Memory B cell (primary cell): ENCODE data around the gene RMRP.

ENCODE experiments used
- ATAC-seq: fragments of 150-1000 bp; cut with Tn5 transposase; 2 replicates; pipeline ENCODE4 v1.10.0; 2021; ENCODE audit warnings: low read depth, mild to moderate bottlenecking, moderate library complexity
- DNase-seq, 2 donors: peaks; one replicate each; pipeline ENCODE4 v3.0.0; 2022; ENCODE audit warnings: low spot score in 2 of 2
- H3K27ac Mint-ChIP-seq: one replicate; pipeline ENCODE4 v1.8.0; 2022; ENCODE audit warnings: mild to moderate bottlenecking, moderate library complexity, mixed read lengths
- H3K27me3 Mint-ChIP-seq: one replicate; pipeline ENCODE4 v1.8.0; 2022; ENCODE audit warnings: mixed read lengths
- H3K36me3 Mint-ChIP-seq: one replicate; pipeline ENCODE4 v1.8.0; 2022; ENCODE audit warnings: mild to moderate bottlenecking, mixed read lengths
- H3K4me1 Mint-ChIP-seq: one replicate; pipeline ENCODE4 v1.8.0; 2022; ENCODE audit warnings: mixed read lengths
- H3K4me3 Mint-ChIP-seq: one replicate; pipeline ENCODE4 v1.8.0; 2022; ENCODE audit warnings: mild to moderate bottlenecking, moderate library complexity, mixed read lengths
- H3K9me3 Mint-ChIP-seq: one replicate; pipeline ENCODE4 v1.8.0; 2022; ENCODE audit warnings: mixed read lengths

The RMRP gene

GRCh38 chr9:35681341-35682002, 23.7 kb upstream of the RMRP start:
- Mint-ChIP-seq H3K27ac (peak overlapping the region; percentile 64), H3K27me3 (peaks cover under 1% of the 10 kb centered on the region), H3K9me3 (no peaks in the 10 kb centered on the region), H3K4me1 (peaks cover 34% of the 10 kb centered on the region), H3K4me3 (peak overlapping the region; percentile 64), H3K36me3 (no peaks in the 10 kb centered on the region)
- no peak for ATAC-seq
- no peak for DNase-seq

DNA sequence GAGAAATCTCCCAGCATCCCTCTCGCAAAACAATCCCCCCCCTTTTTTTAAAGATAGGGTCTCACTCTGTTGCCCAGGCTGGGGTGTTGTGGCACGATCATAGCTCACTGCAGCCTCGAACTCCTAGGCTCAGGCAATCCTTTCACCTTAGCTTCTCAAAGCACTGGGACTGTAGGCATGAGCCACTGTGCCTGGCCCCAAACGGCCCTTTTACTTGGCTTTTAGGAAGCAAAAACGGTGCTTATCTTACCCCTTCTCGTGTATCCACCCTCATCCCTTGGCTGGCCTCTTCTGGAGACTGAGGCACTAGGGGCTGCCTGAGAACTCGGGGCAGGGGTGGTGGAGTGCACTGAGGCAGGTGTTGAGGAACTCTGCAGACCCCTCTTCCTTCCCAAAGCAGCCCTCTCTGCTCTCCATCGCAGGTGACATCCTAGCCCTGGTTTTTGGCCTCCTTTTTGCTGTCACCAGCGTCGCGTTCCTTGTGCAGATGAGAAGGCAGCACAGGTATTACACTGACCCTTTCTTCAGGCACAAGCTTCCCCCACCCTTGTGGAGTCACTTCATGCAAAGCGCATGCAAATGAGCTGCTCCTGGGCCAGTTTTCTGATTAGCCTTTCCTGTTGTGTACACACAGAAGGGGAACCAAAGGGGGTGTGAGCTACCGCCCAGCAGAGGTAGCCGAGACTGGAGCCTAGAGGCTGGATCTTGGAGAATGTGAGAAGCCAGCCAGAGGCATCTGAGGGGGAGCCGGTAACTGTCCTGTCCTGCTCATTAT, 22.7 kb upstream of the RMRP start:
- peak overlapping the region; percentile 82 for H3K27ac Mint-ChIP-seq
- H3K9me3 Mint-ChIP-seq, result no peaks in the 10 kb centered on the region
- peak overlapping the region; percentile 61 for H3K4me3 Mint-ChIP-seq
- ATAC-seq (peak; percentile 87), DNase-seq (no peak)
- peaks cover 37% of the 10 kb centered on the region for H3K4me1 Mint-ChIP-seq
- peaks cover 3% of the 10 kb centered on the region for H3K27me3 Mint-ChIP-seq
- H3K36me3 Mint-ChIP-seq, result no peaks in the 10 kb centered on the region

- H3K27me3 Mint-ChIP-seq, result peaks cover 3% of the 10 kb centered on the region
- ATAC-seq (no peak), DNase-seq (no peak)
- H3K36me3 Mint-ChIP-seq, result no peaks in the 10 kb centered on the region
- H3K4me3 Mint-ChIP-seq, result peak overlapping the region; percentile 61
- no peak overlapping the region for H3K27ac Mint-ChIP-seq
- H3K9me3 Mint-ChIP-seq, result no peaks in the 10 kb centered on the region
- H3K4me1 Mint-ChIP-seq, result peaks cover 37% of the 10 kb centered on the region
Observed at GRCh38 chr9:35679766-35680330, 22.0 kb upstream of the RMRP start.

DNA sequence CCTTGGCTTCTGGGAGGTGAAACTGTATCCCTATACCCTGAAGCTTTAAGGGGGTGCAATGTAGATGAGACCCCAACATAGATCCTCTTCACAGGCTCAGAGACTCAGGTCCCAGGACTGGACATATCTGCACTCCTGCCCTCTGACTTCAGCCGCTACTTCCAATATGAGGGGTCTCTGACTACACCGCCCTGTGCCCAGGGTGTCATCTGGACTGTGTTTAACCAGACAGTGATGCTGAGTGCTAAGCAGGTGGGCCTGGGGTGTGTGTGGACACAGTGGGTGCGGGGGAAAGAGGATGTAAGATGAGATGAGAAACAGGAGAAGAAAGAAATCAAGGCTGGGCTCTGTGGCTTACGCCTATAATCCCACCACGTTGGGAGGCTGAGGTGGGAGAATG, 21.3 kb upstream of the RMRP start:
- Mint-ChIP-seq H3K27me3 (peaks cover 8% of the 10 kb centered on the region), H3K27ac (peak overlapping the region; percentile 36), H3K36me3 (no peaks in the 10 kb centered on the region), H3K4me1 (peaks cover 42% of the 10 kb centered on the region), H3K4me3 (peak overlapping the region; percentile 50), H3K9me3 (no peaks in the 10 kb centered on the region)
- DNase-seq (no peak), ATAC-seq (no peak)

- DNase-seq, result peak in 1 of 2 donors; percentile 34
- H3K4me3 Mint-ChIP-seq, result peak overlapping the region; percentile 79
- no peaks in the 10 kb centered on the region for H3K9me3 Mint-ChIP-seq
- H3K27ac Mint-ChIP-seq, result no peak overlapping the region
- peak; percentile 45 for ATAC-seq
- H3K36me3 Mint-ChIP-seq, result no peaks in the 10 kb centered on the region
- H3K4me1 Mint-ChIP-seq, result peaks cover 26% of the 10 kb centered on the region
- peaks cover 8% of the 10 kb centered on the region for H3K27me3 Mint-ChIP-seq
Observed at GRCh38 chr9:35675732-35676392, 18.0 kb upstream of the RMRP start.

DNA sequence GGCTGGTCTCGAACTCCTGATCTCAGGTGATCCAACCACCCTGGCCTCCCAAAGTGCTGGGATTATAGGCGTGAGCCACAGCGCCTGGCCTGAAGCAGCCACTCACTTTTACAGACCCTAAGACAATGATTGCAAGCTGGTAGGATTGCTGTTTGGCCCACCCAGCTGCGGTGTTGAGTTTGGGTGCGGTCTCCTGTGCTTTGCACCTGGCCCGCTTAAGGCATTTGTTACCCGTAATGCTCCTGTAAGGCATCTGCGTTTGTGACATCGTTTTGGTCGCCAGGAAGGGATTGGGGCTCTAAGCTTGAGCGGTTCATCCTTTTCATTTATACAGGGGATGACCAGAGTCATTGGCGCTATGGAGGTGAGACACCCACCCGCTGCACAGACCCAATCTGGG, 17.4 kb upstream of the RMRP start:
- no peak for DNase-seq
- Mint-ChIP-seq H3K4me1 (peaks cover 20% of the 10 kb centered on the region), H3K27ac (no peak overlapping the region), H3K9me3 (no peaks in the 10 kb centered on the region), H3K27me3 (peaks cover 8% of the 10 kb centered on the region), H3K4me3 (peak overlapping the region; percentile 62), H3K36me3 (no peaks in the 10 kb centered on the region)
- ATAC-seq, result peak; percentile 17

- DNase-seq, result no peak
- Mint-ChIP-seq H3K4me1 (peaks cover 12% of the 10 kb centered on the region), H3K4me3 (no peak overlapping the region), H3K36me3 (no peaks in the 10 kb centered on the region), H3K9me3 (no peaks in the 10 kb centered on the region), H3K27ac (no peak overlapping the region), H3K27me3 (peaks cover 8% of the 10 kb centered on the region)
- no peak for ATAC-seq
Observed at GRCh38 chr9:35674025-35674361, 16.2 kb upstream of the RMRP start.

DNA sequence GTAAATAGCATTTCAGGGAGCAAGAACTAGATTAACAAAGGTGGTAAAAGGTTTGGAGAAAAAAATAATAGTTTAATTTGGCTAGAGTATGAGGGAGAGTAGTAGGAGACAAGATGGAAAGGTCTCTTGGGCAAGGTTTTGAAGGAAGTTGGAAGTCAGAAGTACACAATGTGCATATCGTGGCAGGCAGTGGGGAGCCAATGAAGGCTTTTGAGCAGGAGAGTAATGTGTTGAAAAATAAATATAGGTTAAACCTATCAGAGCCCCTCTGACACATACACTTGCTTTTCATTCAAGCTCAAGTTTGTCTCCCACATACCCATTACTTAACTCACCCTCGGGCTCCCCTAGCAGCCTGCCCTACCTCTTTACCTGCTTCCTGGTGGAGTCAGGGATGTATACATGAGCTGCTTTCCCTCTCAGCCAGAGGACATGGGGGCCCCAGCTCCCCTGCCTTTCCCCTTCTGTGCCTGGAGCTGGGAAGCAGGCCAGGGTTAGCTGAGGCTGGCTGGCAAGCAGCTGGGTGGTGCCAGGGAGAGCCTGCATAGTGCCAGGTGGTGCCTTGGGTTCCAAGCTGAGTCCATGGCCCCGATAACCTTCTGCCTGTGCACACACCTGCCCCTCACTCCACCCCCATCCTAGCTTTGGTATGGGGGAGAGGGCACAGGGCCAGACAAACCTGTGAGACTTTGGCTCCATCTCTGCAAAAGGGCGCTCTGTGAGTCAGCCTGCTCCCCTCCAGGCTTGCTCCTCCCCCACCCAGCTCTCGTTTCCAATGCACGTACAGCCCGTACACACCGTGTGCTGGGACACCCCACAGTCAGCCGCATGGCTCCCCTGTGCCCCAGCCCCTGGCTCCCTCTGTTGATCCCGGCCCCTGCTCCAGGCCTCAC, 15.6 kb upstream of the RMRP start, which contains the start of gene CA9:
TSS of gene CA9 (plus strand) at position 797 of the 893 bp plus-strand sequence. CDS start at position 829, 32 bp downstream.
- H3K36me3 Mint-ChIP-seq, result no peaks in the 10 kb centered on the region
- peaks cover 8% of the 10 kb centered on the region for H3K27me3 Mint-ChIP-seq
- DNase-seq (no peak), ATAC-seq (no peak)
- H3K27ac Mint-ChIP-seq, result no peak within 1 kb of the TSS
- peaks cover 9% of the 10 kb centered on the region for H3K4me1 Mint-ChIP-seq
- H3K4me3 Mint-ChIP-seq, result peak within 1 kb of the TSS; percentile 63
- no peaks in the 10 kb centered on the region for H3K9me3 Mint-ChIP-seq

GRCh38 chr9:35669331-35670145, 11.7 kb upstream of the RMRP start:
- H3K36me3 Mint-ChIP-seq, result no peaks in the 10 kb centered on the region
- no peak overlapping the region for H3K4me3 Mint-ChIP-seq
- peaks cover 16% of the 10 kb centered on the region for H3K4me1 Mint-ChIP-seq
- peaks cover 3% of the 10 kb centered on the region for H3K27me3 Mint-ChIP-seq
- no peak for DNase-seq
- ATAC-seq, result no peak
- no peaks in the 10 kb centered on the region for H3K9me3 Mint-ChIP-seq
- H3K27ac Mint-ChIP-seq, result no peak overlapping the region

DNA sequence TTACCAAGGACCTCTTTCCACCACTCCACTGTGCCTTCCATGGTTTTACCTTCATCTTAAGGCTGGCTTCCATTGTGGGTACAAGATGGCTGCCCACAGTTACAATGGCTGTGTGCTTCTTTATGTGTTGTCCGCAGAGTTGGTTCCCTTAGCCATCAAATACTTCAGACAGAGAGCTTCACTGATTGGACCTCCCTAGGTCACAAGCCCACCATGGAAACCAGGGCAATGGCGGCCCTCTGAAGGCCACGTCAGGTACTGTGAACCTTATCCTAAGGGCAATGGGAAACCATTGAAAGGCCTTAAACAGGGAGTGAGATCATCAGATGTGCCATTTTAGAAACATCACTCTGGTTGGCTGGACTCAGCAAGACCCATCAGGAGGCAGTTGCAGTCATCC, 10.1 kb upstream of the RMRP start:
- no peaks in the 10 kb centered on the region for H3K9me3 Mint-ChIP-seq
- H3K27ac Mint-ChIP-seq, result no peak overlapping the region
- H3K36me3 Mint-ChIP-seq, result no peaks in the 10 kb centered on the region
- ATAC-seq (no peak), DNase-seq (no peak)
- no peak overlapping the region for H3K4me3 Mint-ChIP-seq
- no peaks in the 10 kb centered on the region for H3K27me3 Mint-ChIP-seq
- peaks cover 13% of the 10 kb centered on the region for H3K4me1 Mint-ChIP-seq

GRCh38 chr9:35666549-35666948, 8.7 kb upstream of the RMRP start:
- peak; percentile 52 for ATAC-seq
- Mint-ChIP-seq H3K4me3 (no peak overlapping the region), H3K4me1 (peaks cover 24% of the 10 kb centered on the region), H3K27me3 (no peaks in the 10 kb centered on the region), H3K36me3 (no peaks in the 10 kb centered on the region), H3K9me3 (no peaks in the 10 kb centered on the region), H3K27ac (no peak overlapping the region)
- no peak for DNase-seq

GRCh38 chr9:35666045-35666444, 8.2 kb upstream of the RMRP start:
- H3K9me3 Mint-ChIP-seq, result no peaks in the 10 kb centered on the region
- H3K4me3 Mint-ChIP-seq, result peak overlapping the region; percentile 83
- H3K36me3 Mint-ChIP-seq, result no peaks in the 10 kb centered on the region
- no peaks in the 10 kb centered on the region for H3K27me3 Mint-ChIP-seq
- DNase-seq, result no peak
- no peak overlapping the region for H3K27ac Mint-ChIP-seq
- peaks cover 24% of the 10 kb centered on the region for H3K4me1 Mint-ChIP-seq
- ATAC-seq, result no peak

DNA sequence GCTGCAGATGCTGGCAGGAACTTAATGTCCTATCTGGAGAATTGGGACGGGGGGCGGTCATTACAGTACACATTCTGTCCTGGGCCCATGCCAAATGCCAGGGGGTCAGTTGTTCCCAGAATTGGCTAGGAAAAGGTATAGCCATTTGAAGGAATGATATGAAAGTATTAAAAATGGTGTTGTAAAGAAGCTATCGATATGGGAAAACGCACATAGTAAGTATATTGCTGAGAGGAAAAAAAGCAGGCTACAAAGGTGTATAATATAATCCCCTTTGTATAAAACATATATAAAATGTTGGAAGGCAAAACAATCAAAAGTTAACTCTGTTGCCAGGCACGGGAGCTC, 7.6 kb upstream of the RMRP start:
- Mint-ChIP-seq H3K27ac (peak overlapping the region; percentile 22), H3K9me3 (no peaks in the 10 kb centered on the region), H3K27me3 (no peaks in the 10 kb centered on the region), H3K4me3 (peak overlapping the region; percentile 83), H3K4me1 (peaks cover 24% of the 10 kb centered on the region), H3K36me3 (peaks cover 5% of the 10 kb centered on the region)
- no peak for DNase-seq
- ATAC-seq, result no peak
